Erythroblast (primary cell): Measurements from ENCODE around the gene SUPT3H.
"Not testable (repeated sequence)": the region's sequence is repeated elsewhere in the genome, so short reads cannot be mapped to it uniquely, and the experiment has no call there.

ENCODE experiments used
- GATA1 ChIP-seq: IDR thresholded peaks from 2 replicates; pipeline ENCODE4 v1.6.1; 2011; ENCODE audit warnings: low read depth, mild to moderate bottlenecking, control low read depth, low read length, moderate library complexity
- POLR2A ChIP-seq: IDR thresholded peaks from 2 replicates; pipeline ENCODE4 v1.6.1; 2011; ENCODE audit warnings: mild to moderate bottlenecking, low read length

GRCh38 chr6:44865184-44865583 lies 512.5 kb downstream of the SUPT3H start:
- not testable (repeated sequence) for TF ChIP-seq POLR2A, GATA1
